ENCODE measurements around the gene CNIH3.

DNA sequence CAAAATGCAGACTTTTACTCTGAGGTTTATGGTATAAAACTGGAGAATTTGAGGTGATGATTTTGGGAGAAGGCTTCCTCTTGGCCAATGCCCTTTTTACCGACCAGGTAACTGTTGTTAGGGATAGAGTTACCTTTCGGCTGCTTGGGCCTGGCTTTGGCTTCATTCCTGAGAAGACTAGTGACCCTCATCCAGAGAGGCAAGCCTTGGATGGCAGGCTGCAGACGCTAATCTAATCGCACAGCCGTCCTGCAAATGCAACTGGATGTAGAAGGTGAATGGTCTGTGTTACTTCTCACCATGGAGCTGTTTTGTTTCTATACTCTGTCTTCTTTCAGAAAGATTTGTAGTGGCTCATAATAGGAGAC lies 124.6 kb downstream of the CNIH3 start:
- no peak for TF ChIP-seq POLR2A (IDR thresholded peaks at IDR 0.05)
- TF ChIP-seq CTCF (IDR thresholded peaks at IDR 0.05), result no peak
